Hypothalamus (tissue), 51 donors: ENCODE data around the gene IER5.
"Not testable (repeated sequence)": the region's sequence is repeated elsewhere in the genome, so short reads cannot be mapped to it uniquely, and the experiment has no call there.

Experiments used
- DNase-seq, 51 donors: peaks; one replicate each; lab custom pipeline; 2025; lab: John Stamatoyannopoulos, UW

IER5 gene

GRCh38 chr1:181088079-181089016 lies at the start of gene IER5:
TSS of gene IER5 (plus strand) at chr1:181088700. CDS start at chr1:181088903, 203 bp downstream.
- DNase-seq: peak; percentile 62 to 97 (median 92)

- DNase-seq: no peak
These were observed 48.1 kb upstream of the IER5 start for GRCh38 chr1:181040284-181040865.

GRCh38 chr1:181043025-181043888 lies 45.2 kb upstream of the IER5 start:
- no peak for DNase-seq

- no peak for DNase-seq
These were observed 44.0 kb upstream of the IER5 start for GRCh38 chr1:181044449-181044966.

- not testable (repeated sequence) for DNase-seq
These were observed 42.6 kb upstream of the IER5 start for GRCh38 chr1:181045946-181046345.

- no peak for DNase-seq
These were observed 39.1 kb upstream of the IER5 start for GRCh38 chr1:181049378-181049777.

GRCh38 chr1:181050922-181051321 lies 37.6 kb upstream of the IER5 start:
- DNase-seq: no peak

GRCh38 chr1:181056560-181056959 lies 31.9 kb upstream of the IER5 start:
- DNase-seq: no peak

- no peak for DNase-seq
These were observed 31.4 kb upstream of the IER5 start for GRCh38 chr1:181057079-181057478.

- DNase-seq: no peak
These were observed 29.1 kb upstream of the IER5 start for GRCh38 chr1:181059435-181059834.

GRCh38 chr1:181060066-181060465 lies 28.4 kb upstream of the IER5 start:
- DNase-seq: no peak

- DNase-seq: not testable (repeated sequence)
These were observed 27.6 kb upstream of the IER5 start for GRCh38 chr1:181060947-181061346.

GRCh38 chr1:181061487-181061886 lies 27.0 kb upstream of the IER5 start:
- DNase-seq: no peak

GRCh38 chr1:181061891-181062835 lies 26.3 kb upstream of the IER5 start:
- DNase-seq: peak in 8 of 51 donors; percentile 4 to 23 (median 10)

GRCh38 chr1:181062836-181063428 lies 25.6 kb upstream of the IER5 start:
- peak in 1 of 51 donors; percentile 21 for DNase-seq

GRCh38 chr1:181064011-181064623 lies 24.4 kb upstream of the IER5 start:
- no peak for DNase-seq

GRCh38 chr1:181064702-181065101 lies 23.8 kb upstream of the IER5 start:
- no peak for DNase-seq

GRCh38 chr1:181073638-181074037 lies 14.9 kb upstream of the IER5 start:
- no peak for DNase-seq
